ENCODE data around the gene CYP2D6. TPM values are rescaled to one million over a fixed set of nuclear protein-coding genes. Genes with fewer than 3 reads are reported as not detected.

Gene CYP2D6
- total RNA-seq, 1 experiment from 2014 or later: 2.7 TPM

DNA sequence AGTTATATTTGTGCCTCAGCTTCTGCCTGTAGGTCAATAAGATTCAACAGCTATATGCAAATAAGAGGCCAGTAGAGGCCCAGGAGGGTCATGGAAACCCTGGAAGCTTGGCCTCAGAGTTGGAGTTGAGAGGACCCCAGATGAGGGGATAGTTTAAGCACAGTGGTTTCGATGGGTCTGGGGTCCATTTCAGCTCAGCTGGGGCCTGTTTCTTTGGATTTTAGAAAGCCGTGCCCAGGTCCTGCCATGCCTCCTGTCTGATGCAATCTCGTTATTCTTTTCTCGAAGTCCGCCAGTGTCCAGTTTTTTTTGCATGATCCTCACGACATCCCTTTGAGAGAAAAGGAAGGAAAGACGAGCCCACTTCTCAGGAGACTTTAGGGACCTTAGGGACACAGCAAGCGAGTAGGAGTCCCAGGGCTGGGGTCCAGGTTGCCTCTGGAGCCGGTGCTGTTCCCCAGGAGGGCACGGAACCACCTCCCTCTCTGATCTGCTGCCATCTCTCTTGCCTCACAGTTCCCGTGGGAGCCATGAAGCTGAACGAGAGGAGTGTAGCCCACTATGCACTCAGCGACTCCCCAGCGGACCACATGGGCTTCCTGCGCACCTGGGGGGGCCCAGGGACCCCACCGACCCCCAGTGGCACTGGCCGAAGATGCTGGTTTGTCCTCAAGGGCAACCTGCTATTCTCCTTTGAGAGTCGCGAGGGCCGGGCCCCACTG is 53.7 kb downstream of the CYP2D6 start:
- in situ Hi-C loops (cut with HindIII; ENCODE audit: low pct_unique_long_range_greater_than_20kb, low sequenced_read_pairs): no loop called here
- no TSS peak for BruUV-seq (replicated peaks)
- Histone ChIP-seq H3K4me3 (ENCODE audit: low read depth in 2 of 2, low read length in 2 of 2) (no peak overlapping the region), H3K27me3 (ENCODE audit: control insufficient read depth, insufficient read depth, low read length) (no peaks in the 10 kb centered on the region), H3K9me3 (ENCODE audit: control insufficient read depth, insufficient read depth, low read depth, low read length) (no peaks in the 10 kb centered on the region), H3K27ac (ENCODE audit: low read length) (no peak overlapping the region), H3K36me3 (ENCODE audit: control insufficient read depth, insufficient read depth, low read length) (no peaks in the 10 kb centered on the region; the same call in 1 of the 2 replicates), H3K4me1 (ENCODE audit: control insufficient read depth, insufficient read depth, low read length) (peaks cover 10% of the 10 kb centered on the region)
- ATAC-seq (no peak), DNase-seq (ENCODE audit: low read depth, low spot score) (no peak)
- ChIA-PET CTCF (no interaction called here), POLR2A (no interaction called here)
- intact Hi-C loops (cut with micrococcal nuclease; ENCODE audit: unreplicated experiment): no loop called here
- TF ChIP-seq, protein P1, sequence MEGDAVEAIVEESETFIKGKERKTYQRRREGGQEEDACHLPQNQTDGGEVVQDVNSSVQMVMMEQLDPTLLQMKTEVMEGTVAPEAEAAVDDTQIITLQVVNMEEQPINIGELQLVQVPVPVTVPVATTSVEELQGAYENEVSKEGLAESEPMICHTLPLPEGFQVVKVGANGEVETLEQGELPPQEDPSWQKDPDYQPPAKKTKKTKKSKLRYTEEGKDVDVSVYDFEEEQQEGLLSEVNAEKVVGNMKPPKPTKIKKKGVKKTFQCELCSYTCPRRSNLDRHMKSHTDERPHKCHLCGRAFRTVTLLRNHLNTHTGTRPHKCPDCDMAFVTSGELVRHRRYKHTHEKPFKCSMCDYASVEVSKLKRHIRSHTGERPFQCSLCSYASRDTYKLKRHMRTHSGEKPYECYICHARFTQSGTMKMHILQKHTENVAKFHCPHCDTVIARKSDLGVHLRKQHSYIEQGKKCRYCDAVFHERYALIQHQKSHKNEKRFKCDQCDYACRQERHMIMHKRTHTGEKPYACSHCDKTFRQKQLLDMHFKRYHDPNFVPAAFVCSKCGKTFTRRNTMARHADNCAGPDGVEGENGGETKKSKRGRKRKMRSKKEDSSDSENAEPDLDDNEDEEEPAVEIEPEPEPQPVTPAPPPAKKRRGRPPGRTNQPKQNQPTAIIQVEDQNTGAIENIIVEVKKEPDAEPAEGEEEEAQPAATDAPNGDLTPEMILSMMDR (IDR thresholded peaks at IDR 0.05): no peak
- TF ChIP-seq, protein P2, sequence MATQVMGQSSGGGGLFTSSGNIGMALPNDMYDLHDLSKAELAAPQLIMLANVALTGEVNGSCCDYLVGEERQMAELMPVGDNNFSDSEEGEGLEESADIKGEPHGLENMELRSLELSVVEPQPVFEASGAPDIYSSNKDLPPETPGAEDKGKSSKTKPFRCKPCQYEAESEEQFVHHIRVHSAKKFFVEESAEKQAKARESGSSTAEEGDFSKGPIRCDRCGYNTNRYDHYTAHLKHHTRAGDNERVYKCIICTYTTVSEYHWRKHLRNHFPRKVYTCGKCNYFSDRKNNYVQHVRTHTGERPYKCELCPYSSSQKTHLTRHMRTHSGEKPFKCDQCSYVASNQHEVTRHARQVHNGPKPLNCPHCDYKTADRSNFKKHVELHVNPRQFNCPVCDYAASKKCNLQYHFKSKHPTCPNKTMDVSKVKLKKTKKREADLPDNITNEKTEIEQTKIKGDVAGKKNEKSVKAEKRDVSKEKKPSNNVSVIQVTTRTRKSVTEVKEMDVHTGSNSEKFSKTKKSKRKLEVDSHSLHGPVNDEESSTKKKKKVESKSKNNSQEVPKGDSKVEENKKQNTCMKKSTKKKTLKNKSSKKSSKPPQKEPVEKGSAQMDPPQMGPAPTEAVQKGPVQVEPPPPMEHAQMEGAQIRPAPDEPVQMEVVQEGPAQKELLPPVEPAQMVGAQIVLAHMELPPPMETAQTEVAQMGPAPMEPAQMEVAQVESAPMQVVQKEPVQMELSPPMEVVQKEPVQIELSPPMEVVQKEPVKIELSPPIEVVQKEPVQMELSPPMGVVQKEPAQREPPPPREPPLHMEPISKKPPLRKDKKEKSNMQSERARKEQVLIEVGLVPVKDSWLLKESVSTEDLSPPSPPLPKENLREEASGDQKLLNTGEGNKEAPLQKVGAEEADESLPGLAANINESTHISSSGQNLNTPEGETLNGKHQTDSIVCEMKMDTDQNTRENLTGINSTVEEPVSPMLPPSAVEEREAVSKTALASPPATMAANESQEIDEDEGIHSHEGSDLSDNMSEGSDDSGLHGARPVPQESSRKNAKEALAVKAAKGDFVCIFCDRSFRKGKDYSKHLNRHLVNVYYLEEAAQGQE (IDR thresholded peaks at IDR 0.05; ENCODE audit: insufficient read depth in 1 of 2, low read depth in 2 of 2, low read length in 1 of 2): no peak
- TF ChIP-seq POLR2AphosphoS5 (IDR thresholded peaks at IDR 0.05; ENCODE audit: low read depth, low read length): no peak
- no peak for TF ChIP-seq SIN3A (IDR thresholded peaks at IDR 0.05; ENCODE audit: borderline replicate concordance, insufficient read depth, low read depth, low read length)
- TF ChIP-seq TCF7L2 (IDR thresholded peaks at IDR 0.05; ENCODE audit: low read depth, low read length): no peak

Other genes starting within 250 kb of the CYP2D6 start
- 0.62 TPM for gene SHISA8, start 215.7 kb downstream of the CYP2D6 start, total RNA-seq (2021; ENCODE audit: unreplicated experiment)
- gene TNFRSF13C, start 204.0 kb downstream of the CYP2D6 start, total RNA-seq (2021; ENCODE audit: unreplicated experiment): 1.0 TPM
- gene CENPM, start 183.7 kb downstream of the CYP2D6 start, total RNA-seq (2021; ENCODE audit: unreplicated experiment): 39.8 TPM
- 3.9 TPM for gene SEPTIN3, start 161.4 kb downstream of the CYP2D6 start, total RNA-seq (2021; ENCODE audit: unreplicated experiment)
- 0.44 TPM for gene WBP2NL, start 132.0 kb downstream of the CYP2D6 start, total RNA-seq (2021; ENCODE audit: unreplicated experiment)
- gene NAGA, start 60.0 kb downstream of the CYP2D6 start, total RNA-seq (2021; ENCODE audit: unreplicated experiment): 24.2 TPM
- gene PHETA2, start 56.6 kb downstream of the CYP2D6 start, total RNA-seq (2021; ENCODE audit: unreplicated experiment): 1.3 TPM
- 44.6 TPM for gene SMDT1, start 51.1 kb downstream of the CYP2D6 start, total RNA-seq (2021; ENCODE audit: unreplicated experiment)
- gene NDUFA6, start 40.0 kb downstream of the CYP2D6 start, total RNA-seq (2021; ENCODE audit: unreplicated experiment): 92.2 TPM
- gene TCF20, start 139.8 kb upstream of the CYP2D6 start, total RNA-seq (2021; ENCODE audit: unreplicated experiment): 79.8 TPM